HEK293 (cell line): ENCODE measurements around the gene GLYATL1B.

ENCODE experiments used
- CTCF ChIA-PET: fragments of 350-600 bp; formaldehyde crosslinking; extraction: SDS; loops from one replicate; lab custom pipeline; 2021; ENCODE audit warnings: antibody characterized with exemption; lab: Yijun Ruan, JAX
- POLR2A ChIA-PET: fragments of 300-600 bp; formaldehyde crosslinking; extraction: SDS; loops from one replicate; lab custom pipeline; 2020; ENCODE audit warnings: antibody characterized with exemption, inconsistent platforms; lab: Yijun Ruan, JAX
- H3K27ac ChIP-seq: fragments of 200-500 bp; sonication (Bioruptor generic); 2 replicates; pipeline ENCODE4 v1.5.1; 2014; ENCODE audit warnings: low read depth, low read length, control low read depth, inconsistent platforms; ENCODE audit errors: extremely low read depth
- H3K36me3 ChIP-seq, 2 experiments: fragments of 200-500 bp in 1 of 2; sonication (Bioruptor generic) in 1 of 2; 1 replicate in 1 of 2; 2 replicates in 1 of 2; pipeline ENCODE4 v1.5.1; 2014 to 2017; ENCODE audit warnings: inconsistent platforms in 2 of 2, low read length in 2 of 2; ENCODE audit not compliant: control insufficient read depth in 2 of 2, insufficient read depth in 1 of 2
- H3K4me1 ChIP-seq: fragments of 200-500 bp; sonication (Bioruptor generic); 2 replicates; pipeline ENCODE4 v1.5.1; 2014; ENCODE audit warnings: mild to moderate bottlenecking, low read length, inconsistent platforms; ENCODE audit not compliant: control insufficient read depth, insufficient read depth
- H3K4me3 ChIP-seq: 2 replicates; pipeline ENCODE4 v1.5.1; 2011; ENCODE audit warnings: low read depth, mild to moderate bottlenecking, control low read depth, low read length, moderate library complexity
- H3K9me3 ChIP-seq: fragments of 200-500 bp; sonication (Bioruptor generic); 2 replicates; pipeline ENCODE4 v1.5.1; 2014; ENCODE audit warnings: low read depth, low read length, inconsistent platforms; ENCODE audit not compliant: control insufficient read depth, insufficient read depth
- GFI1B ChIP-seq: fragments of 450-650 bp; formaldehyde crosslinking; IDR thresholded peaks from 2 replicates; pipeline ENCODE4 v1.5.1; 2016; ENCODE audit warnings: missing biosample characterization, missing genetic modification characterization
- INSM2 ChIP-seq: fragments of 450-650 bp; formaldehyde crosslinking; IDR thresholded peaks from 2 replicates; pipeline ENCODE4 v1.5.1; 2016; ENCODE audit warnings: missing biosample characterization, missing genetic modification characterization
- KLF10 ChIP-seq: fragments of 450-650 bp; IDR thresholded peaks from 2 replicates; pipeline ENCODE4 v1.5.1; 2018; ENCODE audit warnings: missing biosample characterization, mild to moderate bottlenecking, missing genetic modification characterization
- KLF7 ChIP-seq: fragments of 450-650 bp; formaldehyde crosslinking; IDR thresholded peaks from 2 replicates; pipeline ENCODE4 v1.5.1; 2016; ENCODE audit warnings: missing biosample characterization, missing genetic modification characterization, borderline replicate concordance
- REPIN1 ChIP-seq: fragments of 450-650 bp; formaldehyde crosslinking; IDR thresholded peaks from 2 replicates; pipeline ENCODE4 v1.5.1; 2017; ENCODE audit warnings: missing biosample characterization, missing genetic modification characterization, low read depth
- YY2 ChIP-seq: fragments of 450-650 bp; formaldehyde crosslinking; IDR thresholded peaks from 2 replicates; pipeline ENCODE4 v1.5.1; 2016; ENCODE audit warnings: missing biosample characterization, missing genetic modification characterization
- ZFP3 ChIP-seq: fragments of 450-650 bp; formaldehyde crosslinking; IDR thresholded peaks from 2 replicates; pipeline ENCODE4 v1.5.1; 2016; ENCODE audit warnings: low read depth, missing biosample characterization, missing genetic modification characterization
- ZNF114 ChIP-seq: fragments of 450-650 bp; formaldehyde crosslinking; IDR thresholded peaks from 2 replicates; pipeline ENCODE4 v1.5.0; 2017; ENCODE audit warnings: missing biosample characterization, missing genetic modification characterization
- ZNF146 ChIP-seq: fragments of 450-650 bp; formaldehyde crosslinking; IDR thresholded peaks from 2 replicates; pipeline ENCODE4 v1.5.1; 2016; ENCODE audit warnings: missing biosample characterization, missing genetic modification characterization
- ZNF175 ChIP-seq: fragments of 450-650 bp; formaldehyde crosslinking; IDR thresholded peaks from 2 replicates; pipeline ENCODE4 v1.5.1; 2016; ENCODE audit warnings: missing biosample characterization, missing genetic modification characterization
- ZNF221 ChIP-seq: fragments of 450-650 bp; formaldehyde crosslinking; IDR thresholded peaks from 2 replicates; pipeline ENCODE4 v1.5.1; 2017; ENCODE audit warnings: missing biosample characterization, missing genetic modification characterization, borderline replicate concordance
- ZNF239 ChIP-seq: fragments of 450-650 bp; formaldehyde crosslinking; IDR thresholded peaks from 2 replicates; pipeline ENCODE4 v1.5.1; 2016; ENCODE audit warnings: missing biosample characterization, missing genetic modification characterization
- ZNF548 ChIP-seq: fragments of 450-650 bp; formaldehyde crosslinking; IDR thresholded peaks from 2 replicates; pipeline ENCODE4 v1.5.1; 2016; ENCODE audit warnings: missing biosample characterization, missing genetic modification characterization
- ZNF626 ChIP-seq: fragments of 450-650 bp; sonication (Bioruptor Pico); formaldehyde crosslinking; IDR thresholded peaks from 2 replicates; pipeline ENCODE4 v1.5.1; 2018; ENCODE audit warnings: missing biosample characterization, missing genetic modification characterization, inconsistent platforms
- ZNF654 ChIP-seq: fragments of 450-650 bp; formaldehyde crosslinking; IDR thresholded peaks from 2 replicates; pipeline ENCODE4 v1.5.1; 2016; ENCODE audit warnings: low read depth, missing biosample characterization, missing genetic modification characterization
- ZNF660 ChIP-seq: fragments of 450-650 bp; IDR thresholded peaks from 2 replicates; pipeline ENCODE4 v1.5.1; 2018; ENCODE audit warnings: missing biosample characterization, mild to moderate bottlenecking, missing genetic modification characterization
- ZNF670 ChIP-seq: fragments of 450-650 bp; formaldehyde crosslinking; IDR thresholded peaks from 2 replicates; pipeline ENCODE4 v1.5.1; 2016; ENCODE audit warnings: missing biosample characterization, missing genetic modification characterization, low read depth
- ZNF792 ChIP-seq: fragments of 450-650 bp; formaldehyde crosslinking; IDR thresholded peaks from 2 replicates; pipeline ENCODE4 v1.5.1; 2016; ENCODE audit warnings: missing biosample characterization, missing genetic modification characterization
- ZNF837 ChIP-seq: fragments of 450-650 bp; formaldehyde crosslinking; IDR thresholded peaks from 2 replicates; pipeline ENCODE4 v1.5.1; 2016; ENCODE audit warnings: missing biosample characterization, missing genetic modification characterization
- TF ChIP-seq, protein P1 (sequence below): fragments of 450-650 bp; formaldehyde crosslinking; IDR thresholded peaks from 2 replicates; pipeline ENCODE4 v1.5.1; 2016; ENCODE audit warnings: missing biosample characterization, missing genetic modification characterization
- TF ChIP-seq, protein P2 (sequence below): fragments of 450-650 bp; formaldehyde crosslinking; IDR thresholded peaks from 2 replicates; pipeline ENCODE4 v1.5.1; 2016; ENCODE audit warnings: missing biosample characterization, missing genetic modification characterization
- TF ChIP-seq, protein P3 (sequence below): sonication (generic); formaldehyde crosslinking; IDR thresholded peaks from 2 replicates; pipeline ENCODE4 v1.8.1; 2022; ENCODE audit warnings: mild to moderate bottlenecking, moderate library complexity, missing genetic modification reagents
- TF ChIP-seq, protein P4 (sequence below): fragments of 450-650 bp; formaldehyde crosslinking; IDR thresholded peaks from 2 replicates; pipeline ENCODE4 v1.5.1; 2017; ENCODE audit warnings: missing biosample characterization, missing genetic modification characterization

The GLYATL1B gene

DNA sequence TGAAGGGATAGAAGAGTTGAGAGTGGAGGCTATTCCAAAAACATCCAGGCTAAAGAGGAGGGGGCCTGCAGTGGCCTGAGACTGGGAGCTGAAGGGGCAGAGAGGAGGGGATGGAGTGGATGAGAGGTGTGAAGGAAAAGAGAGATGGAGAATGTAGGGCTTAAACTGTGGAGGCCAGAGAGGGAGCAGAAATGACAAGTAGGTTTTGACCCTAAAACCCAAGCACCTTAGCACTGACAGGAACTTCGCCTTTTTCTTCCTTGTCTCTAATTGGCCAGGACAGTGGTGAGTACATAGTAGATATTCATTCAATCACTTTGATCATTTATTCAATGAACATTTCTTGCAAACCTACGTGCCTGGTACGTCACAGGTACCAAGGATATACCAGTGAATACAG, 28.2 kb downstream of the GLYATL1B start (continued):
- TF ChIP-seq INSM2 (no peak), ZNF175 (no peak), ZNF792 (tag by site-specific recombination) (no peak), ZNF626 (tag by site-specific recombination) (no peak), ZNF837 (tag by site-specific recombination) (no peak)
- TF ChIP-seq, protein P1, sequence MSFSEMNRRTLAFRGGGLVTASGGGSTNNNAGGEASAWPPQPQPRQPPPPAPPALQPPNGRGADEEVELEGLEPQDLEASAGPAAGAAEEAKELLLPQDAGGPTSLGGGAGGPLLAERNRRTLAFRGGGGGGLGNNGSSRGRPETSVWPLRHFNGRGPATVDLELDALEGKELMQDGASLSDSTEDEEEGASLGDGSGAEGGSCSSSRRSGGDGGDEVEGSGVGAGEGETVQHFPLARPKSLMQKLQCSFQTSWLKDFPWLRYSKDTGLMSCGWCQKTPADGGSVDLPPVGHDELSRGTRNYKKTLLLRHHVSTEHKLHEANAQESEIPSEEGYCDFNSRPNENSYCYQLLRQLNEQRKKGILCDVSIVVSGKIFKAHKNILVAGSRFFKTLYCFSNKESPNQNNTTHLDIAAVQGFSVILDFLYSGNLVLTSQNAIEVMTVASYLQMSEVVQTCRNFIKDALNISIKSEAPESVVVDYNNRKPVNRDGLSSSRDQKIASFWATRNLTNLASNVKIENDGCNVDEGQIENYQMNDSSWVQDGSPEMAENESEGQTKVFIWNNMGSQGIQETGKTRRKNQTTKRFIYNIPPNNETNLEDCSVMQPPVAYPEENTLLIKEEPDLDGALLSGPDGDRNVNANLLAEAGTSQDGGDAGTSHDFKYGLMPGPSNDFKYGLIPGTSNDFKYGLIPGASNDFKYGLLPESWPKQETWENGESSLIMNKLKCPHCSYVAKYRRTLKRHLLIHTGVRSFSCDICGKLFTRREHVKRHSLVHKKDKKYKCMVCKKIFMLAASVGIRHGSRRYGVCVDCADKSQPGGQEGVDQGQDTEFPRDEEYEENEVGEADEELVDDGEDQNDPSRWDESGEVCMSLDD, result no peak
- TF ChIP-seq, protein P2, sequence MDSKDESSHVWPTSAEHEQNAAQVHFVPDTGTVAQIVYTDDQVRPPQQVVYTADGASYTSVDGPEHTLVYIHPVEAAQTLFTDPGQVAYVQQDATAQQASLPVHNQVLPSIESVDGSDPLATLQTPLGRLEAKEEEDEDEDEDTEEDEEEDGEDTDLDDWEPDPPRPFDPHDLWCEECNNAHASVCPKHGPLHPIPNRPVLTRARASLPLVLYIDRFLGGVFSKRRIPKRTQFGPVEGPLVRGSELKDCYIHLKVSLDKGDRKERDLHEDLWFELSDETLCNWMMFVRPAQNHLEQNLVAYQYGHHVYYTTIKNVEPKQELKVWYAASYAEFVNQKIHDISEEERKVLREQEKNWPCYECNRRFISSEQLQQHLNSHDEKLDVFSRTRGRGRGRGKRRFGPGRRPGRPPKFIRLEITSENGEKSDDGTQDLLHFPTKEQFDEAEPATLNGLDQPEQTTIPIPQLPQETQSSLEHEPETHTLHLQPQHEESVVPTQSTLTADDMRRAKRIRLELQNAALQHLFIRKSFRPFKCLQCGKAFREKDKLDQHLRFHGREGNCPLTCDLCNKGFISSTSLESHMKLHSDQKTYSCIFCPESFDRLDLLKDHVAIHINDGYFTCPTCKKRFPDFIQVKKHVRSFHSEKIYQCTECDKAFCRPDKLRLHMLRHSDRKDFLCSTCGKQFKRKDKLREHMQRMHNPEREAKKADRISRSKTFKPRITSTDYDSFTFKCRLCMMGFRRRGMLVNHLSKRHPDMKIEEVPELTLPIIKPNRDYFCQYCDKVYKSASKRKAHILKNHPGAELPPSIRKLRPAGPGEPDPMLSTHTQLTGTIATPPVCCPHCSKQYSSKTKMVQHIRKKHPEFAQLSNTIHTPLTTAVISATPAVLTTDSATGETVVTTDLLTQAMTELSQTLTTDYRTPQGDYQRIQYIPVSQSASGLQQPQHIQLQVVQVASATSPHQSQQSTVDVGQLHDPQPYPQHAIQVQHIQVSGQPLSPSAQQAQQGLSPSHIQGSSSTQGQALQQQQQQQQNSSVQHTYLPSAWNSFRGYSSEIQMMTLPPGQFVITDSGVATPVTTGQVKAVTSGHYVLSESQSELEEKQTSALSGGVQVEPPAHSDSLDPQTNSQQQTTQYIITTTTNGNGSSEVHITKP (tag by site-specific recombination), result no peak

- TF ChIP-seq ZNF221, result no peak
- no peak for TF ChIP-seq KLF7 (tag by site-specific recombination)
- TF ChIP-seq, protein P3, sequence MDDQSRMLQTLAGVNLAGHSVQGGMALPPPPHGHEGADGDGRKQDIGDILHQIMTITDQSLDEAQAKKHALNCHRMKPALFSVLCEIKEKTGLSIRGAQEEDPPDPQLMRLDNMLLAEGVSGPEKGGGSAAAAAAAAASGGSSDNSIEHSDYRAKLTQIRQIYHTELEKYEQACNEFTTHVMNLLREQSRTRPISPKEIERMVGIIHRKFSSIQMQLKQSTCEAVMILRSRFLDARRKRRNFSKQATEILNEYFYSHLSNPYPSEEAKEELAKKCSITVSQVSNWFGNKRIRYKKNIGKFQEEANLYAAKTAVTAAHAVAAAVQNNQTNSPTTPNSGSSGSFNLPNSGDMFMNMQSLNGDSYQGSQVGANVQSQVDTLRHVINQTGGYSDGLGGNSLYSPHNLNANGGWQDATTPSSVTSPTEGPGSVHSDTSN (CRISPR knock-in tag), result no peak
- no peak for TF ChIP-seq YY2 (tag by site-specific recombination)
- no peak for TF ChIP-seq ZNF239 (tag by site-specific recombination)
- TF ChIP-seq ZNF654 (tag by site-specific recombination), result no peak
- TF ChIP-seq ZNF114, result no peak
- TF ChIP-seq ZNF548 (tag by site-specific recombination), result no peak
- TF ChIP-seq ZNF660 (tag by site-specific recombination), result no peak
- no peak for TF ChIP-seq ZNF146
- TF ChIP-seq ZNF670 (tag by site-specific recombination), result no peak
- TF ChIP-seq KLF10 (tag by site-specific recombination), result no peak
- TF ChIP-seq, protein P4, sequence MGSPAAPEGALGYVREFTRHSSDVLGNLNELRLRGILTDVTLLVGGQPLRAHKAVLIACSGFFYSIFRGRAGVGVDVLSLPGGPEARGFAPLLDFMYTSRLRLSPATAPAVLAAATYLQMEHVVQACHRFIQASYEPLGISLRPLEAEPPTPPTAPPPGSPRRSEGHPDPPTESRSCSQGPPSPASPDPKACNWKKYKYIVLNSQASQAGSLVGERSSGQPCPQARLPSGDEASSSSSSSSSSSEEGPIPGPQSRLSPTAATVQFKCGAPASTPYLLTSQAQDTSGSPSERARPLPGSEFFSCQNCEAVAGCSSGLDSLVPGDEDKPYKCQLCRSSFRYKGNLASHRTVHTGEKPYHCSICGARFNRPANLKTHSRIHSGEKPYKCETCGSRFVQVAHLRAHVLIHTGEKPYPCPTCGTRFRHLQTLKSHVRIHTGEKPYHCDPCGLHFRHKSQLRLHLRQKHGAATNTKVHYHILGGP (tag by site-specific recombination), result no peak
- no peak for TF ChIP-seq ZFP3 (tag by site-specific recombination)
- TF ChIP-seq GFI1B (tag by site-specific recombination), result no peak
- no peak for TF ChIP-seq REPIN1 (tag by site-specific recombination)
- H3K27ac ChIP-seq, result no peak overlapping the region
- ChIA-PET CTCF (no interaction called here), POLR2A (no interaction called here)
- H3K4me1 ChIP-seq, result no peaks in the 10 kb centered on the region
- H3K36me3 ChIP-seq, result peaks cover 6 to 83% of the 10 kb centered on the region in 2 experiments; a peak in 2 of 3 replicates
- H3K9me3 ChIP-seq, result no peaks in the 10 kb centered on the region
- H3K4me3 ChIP-seq, result no peak overlapping the region
Observed at GRCh38 chr11:59115553-59115952, 29.4 kb downstream of the GLYATL1B start.
